ENCODE data around the gene KCNJ8. TPM values are rescaled to one million over a fixed set of nuclear protein-coding genes. Genes with fewer than 3 reads are reported as not detected.

Gene KCNJ8
- total RNA-seq, 2 donors from 2014 or later, result 15.2 to 26.2 TPM

DNA sequence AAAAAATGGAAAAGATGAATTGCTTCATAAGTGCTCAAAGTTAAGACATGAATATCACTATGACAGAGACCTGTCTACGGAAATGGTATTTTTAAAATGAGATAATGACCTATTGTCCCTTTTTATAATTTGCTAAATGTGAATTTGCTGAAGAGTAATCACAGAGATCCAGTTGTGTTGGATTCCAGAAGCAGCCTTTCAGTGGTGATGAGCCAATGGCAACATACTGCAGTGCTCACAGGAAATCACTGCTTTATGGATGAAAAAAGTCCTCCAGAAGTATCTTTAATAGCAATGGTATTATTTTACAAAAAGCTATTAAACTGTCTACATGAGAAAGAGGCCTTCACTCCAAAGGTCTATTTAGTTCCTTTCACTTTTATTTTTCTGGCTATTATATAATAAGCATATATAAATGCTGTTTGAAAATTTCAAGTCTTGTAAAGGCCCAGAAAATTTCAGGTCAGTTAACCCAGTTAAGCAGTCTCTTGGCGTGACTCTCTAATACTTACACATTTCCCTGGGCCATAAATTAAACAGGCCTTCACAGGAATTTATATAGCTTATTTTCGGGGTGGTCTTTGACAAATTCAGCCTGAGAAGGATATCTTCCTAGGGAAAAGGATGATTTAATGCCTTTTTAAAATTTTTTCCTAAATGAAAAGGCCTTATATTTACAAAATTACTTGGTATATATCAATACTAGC is 55.4 kb downstream of the KCNJ8 start:
- DNase-seq, result no peak
- Histone ChIP-seq H3K36me3 (replicated peaks in 1 of 2; ENCODE audit: insufficient read depth in 1 of 2, low read depth in 2 of 2) (no peaks in the 10 kb centered on the region), H3K27ac (no peak overlapping the region), H3K9me3 (no peaks in the 10 kb centered on the region), H3K4me3 (no peak overlapping the region), H3K27me3 (no peaks in the 10 kb centered on the region), H3K4me1 (no peaks in the 10 kb centered on the region)
- no peak for ATAC-seq
- TF ChIP-seq, protein P1, sequence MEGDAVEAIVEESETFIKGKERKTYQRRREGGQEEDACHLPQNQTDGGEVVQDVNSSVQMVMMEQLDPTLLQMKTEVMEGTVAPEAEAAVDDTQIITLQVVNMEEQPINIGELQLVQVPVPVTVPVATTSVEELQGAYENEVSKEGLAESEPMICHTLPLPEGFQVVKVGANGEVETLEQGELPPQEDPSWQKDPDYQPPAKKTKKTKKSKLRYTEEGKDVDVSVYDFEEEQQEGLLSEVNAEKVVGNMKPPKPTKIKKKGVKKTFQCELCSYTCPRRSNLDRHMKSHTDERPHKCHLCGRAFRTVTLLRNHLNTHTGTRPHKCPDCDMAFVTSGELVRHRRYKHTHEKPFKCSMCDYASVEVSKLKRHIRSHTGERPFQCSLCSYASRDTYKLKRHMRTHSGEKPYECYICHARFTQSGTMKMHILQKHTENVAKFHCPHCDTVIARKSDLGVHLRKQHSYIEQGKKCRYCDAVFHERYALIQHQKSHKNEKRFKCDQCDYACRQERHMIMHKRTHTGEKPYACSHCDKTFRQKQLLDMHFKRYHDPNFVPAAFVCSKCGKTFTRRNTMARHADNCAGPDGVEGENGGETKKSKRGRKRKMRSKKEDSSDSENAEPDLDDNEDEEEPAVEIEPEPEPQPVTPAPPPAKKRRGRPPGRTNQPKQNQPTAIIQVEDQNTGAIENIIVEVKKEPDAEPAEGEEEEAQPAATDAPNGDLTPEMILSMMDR (IDR thresholded peaks at IDR 0.05), result no peak
- TF ChIP-seq POLR2A (IDR thresholded peaks at IDR 0.05), result no peak
- intact Hi-C loops (cut with DNase I), result no loop called here
- 72 to 80% methylated on average over 3 of the region's 3 CpGs for WGBS, 2 donors

DNA sequence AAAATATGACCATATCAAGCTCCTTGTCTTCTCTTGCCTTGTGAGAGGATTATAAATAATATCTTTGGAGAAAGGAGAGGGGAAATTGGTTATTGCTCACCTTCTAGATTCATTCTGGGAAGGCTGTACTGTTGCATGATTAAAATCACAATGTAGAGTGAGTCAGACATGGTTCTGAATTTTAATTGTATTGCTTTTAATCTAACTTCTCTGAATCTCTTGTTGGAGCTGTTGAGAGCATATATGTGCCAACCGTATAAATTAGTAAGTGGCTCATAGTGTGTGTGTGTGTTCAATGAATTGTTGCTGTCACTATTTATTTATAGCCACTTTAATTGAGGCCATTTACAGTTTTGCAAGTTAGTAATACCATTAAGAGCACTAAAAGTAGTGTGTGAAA is 56.1 kb downstream of the KCNJ8 start:
- Histone ChIP-seq H3K27ac (no peak overlapping the region), H3K4me1 (no peaks in the 10 kb centered on the region), H3K36me3 (replicated peaks in 1 of 2; ENCODE audit: insufficient read depth in 1 of 2, low read depth in 2 of 2) (no peaks in the 10 kb centered on the region), H3K4me3 (no peak overlapping the region), H3K9me3 (no peaks in the 10 kb centered on the region), H3K27me3 (no peaks in the 10 kb centered on the region)
- TF ChIP-seq POLR2A (IDR thresholded peaks at IDR 0.05), result no peak
- TF ChIP-seq, protein P1 (IDR thresholded peaks at IDR 0.05), result no peak
- intact Hi-C loops (cut with DNase I), result no loop called here
- DNase-seq (no peak), ATAC-seq (no peak)
- 68 to 74% methylated on average over 1 of the region's 1 CpG for WGBS, 2 donors

DNA sequence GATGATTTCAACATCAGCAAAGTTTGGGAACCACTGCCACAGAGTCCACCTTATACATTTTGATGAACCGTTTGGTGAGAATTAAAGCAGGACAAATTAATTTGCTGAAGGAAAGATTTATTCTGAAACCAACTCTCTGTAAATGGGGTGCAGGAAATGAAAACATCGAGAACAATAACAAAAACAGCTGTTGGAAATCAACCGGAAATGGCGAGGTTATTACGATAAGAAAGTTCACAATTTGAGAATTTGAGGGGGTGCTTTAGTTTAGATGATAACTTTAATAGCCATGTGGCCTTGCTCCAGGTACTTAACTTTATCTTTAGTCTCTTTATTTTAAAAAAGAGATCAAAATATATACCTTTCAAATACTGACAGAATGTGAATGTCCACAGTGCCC is 56.7 kb downstream of the KCNJ8 start:
- Histone ChIP-seq H3K4me3 (no peak overlapping the region), H3K9me3 (no peaks in the 10 kb centered on the region), H3K27ac (no peak overlapping the region), H3K27me3 (no peaks in the 10 kb centered on the region), H3K4me1 (no peaks in the 10 kb centered on the region), H3K36me3 (replicated peaks in 1 of 2; ENCODE audit: insufficient read depth in 1 of 2, low read depth in 2 of 2) (no peaks in the 10 kb centered on the region)
- no peak for DNase-seq
- WGBS, 2 donors, result 74 to 83% methylated on average over 5 of the region's 5 CpGs
- TF ChIP-seq, protein P1 (IDR thresholded peaks at IDR 0.05), result no peak
- no peak for TF ChIP-seq POLR2A (IDR thresholded peaks at IDR 0.05)
- no peak for ATAC-seq
- intact Hi-C loops (cut with DNase I), result no loop called here

DNA sequence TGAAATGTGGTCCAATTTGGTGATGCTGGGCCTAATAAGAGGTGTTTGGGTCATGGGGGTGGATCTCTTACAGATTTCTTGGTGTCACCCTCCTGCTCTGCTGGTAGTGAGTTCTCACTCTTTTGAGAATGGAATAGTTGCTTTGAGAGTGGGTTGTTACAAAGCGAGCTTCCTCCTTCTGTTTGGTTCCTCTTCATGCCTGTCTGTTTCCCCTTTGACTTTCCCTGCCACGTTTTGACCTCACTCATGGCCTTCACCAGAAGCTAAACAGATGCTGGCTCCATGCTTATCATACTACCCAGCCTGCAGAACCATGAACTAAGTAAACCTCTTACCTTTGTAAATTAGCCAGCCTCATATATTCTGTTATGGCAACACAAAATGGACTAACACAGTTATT is 59.1 kb downstream of the KCNJ8 start:
- 37 to 54% methylated on average over 2 of the region's 2 CpGs for WGBS, 2 donors
- no peaks in the 10 kb centered on the region for H3K27me3 ChIP-seq
- TF ChIP-seq, protein P1 (IDR thresholded peaks at IDR 0.05), result no peak
- TF ChIP-seq POLR2A (IDR thresholded peaks at IDR 0.05), result no peak
- H3K36me3 ChIP-seq (replicated peaks in 1 of 2; ENCODE audit: insufficient read depth in 1 of 2, low read depth in 2 of 2), result no peaks in the 10 kb centered on the region
- ATAC-seq (no peak), DNase-seq (no peak)
- no peak overlapping the region for H3K27ac ChIP-seq
- intact Hi-C loops (cut with DNase I), result no loop called here
- no peaks in the 10 kb centered on the region for H3K9me3 ChIP-seq
- no peaks in the 10 kb centered on the region for H3K4me1 ChIP-seq
- H3K4me3 ChIP-seq, result no peak overlapping the region

Other genes starting within 250 kb of the KCNJ8 start
- 10 to 100 TPM; 18.5 to 49.5 TPM for gene SPX, start 248.4 kb downstream of the KCNJ8 start, total RNA-seq
- not detected for gene GYS2, start 169.9 kb downstream of the KCNJ8 start, total RNA-seq
- gene LDHB, start 116.9 kb downstream of the KCNJ8 start, total RNA-seq, result 100 to 1,000 TPM; 121 to 194 TPM
- 10 to 100 TPM; 12.2 to 13.2 TPM for gene ABCC9, start 166.7 kb upstream of the KCNJ8 start, total RNA-seq